ENCODE results near the gene STN1. TPM values are rescaled to one million over a fixed set of nuclear protein-coding genes. Genes with fewer than 3 reads are reported as not detected.

The STN1 gene
- total and polyA plus RNA-seq, 2 of the 4 experiments (the other 2 are of a cell fraction), result 17.8 to 32.3 TPM

DNA sequence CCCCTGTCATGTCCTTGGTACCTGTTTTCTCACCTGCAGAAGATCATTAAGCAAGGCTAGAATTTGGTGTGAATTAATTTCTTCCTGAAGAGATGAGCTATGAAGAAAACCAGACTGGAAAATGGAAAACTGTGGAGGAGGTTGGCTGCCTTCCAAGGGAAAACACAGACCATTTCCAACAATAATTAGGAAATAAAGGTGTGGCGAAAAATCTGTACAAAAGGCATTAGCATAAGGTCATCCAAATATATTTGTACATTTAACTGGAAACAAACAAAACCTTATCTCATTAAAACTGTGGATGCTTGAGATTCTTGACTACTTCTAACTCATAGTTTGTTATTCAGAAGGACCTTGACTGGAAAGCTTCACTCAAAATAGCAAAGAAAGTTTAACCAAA lies 1.7 kb downstream of the STN1 start:
- Histone ChIP-seq H3K9me1 (ENCODE audit: insufficient read depth, low read length) (0 out of 2 replicates have a peak, but pooled peaks cover 4% of the 10 kb centered on the region), H3K79me1 (ENCODE audit: low read depth in 1 of 2, low read length in 2 of 2) (peaks cover 19 to 31% of the 10 kb centered on the region in 2 experiments), H3K14ac (replicated peaks; ENCODE audit: low read depth, low read length) (peak overlapping the region; percentile 54; the same call in 1 of the 2 replicates), H2BK5ac (ENCODE audit: low read depth, low read length, poor library complexity, severe bottlenecking) (peak overlapping the region; percentile 72), H3K27me3 (ENCODE audit: control insufficient read depth, insufficient read depth, low read length) (no peaks in the 10 kb centered on the region), H4K5ac (ENCODE audit: low read depth, low read length) (peak overlapping the region; percentile 35; the same call in 1 of the 2 replicates), H3K4me3 (ENCODE audit: insufficient read depth, low read depth, low read length) (no peak overlapping the region), H4K20me1 (ENCODE audit: insufficient read depth, low read length) (no peaks in the 10 kb centered on the region), H3K18ac (ENCODE audit: low read depth, low read length) (no peak overlapping the region), H2BK120ac (ENCODE audit: low read depth, low read length) (peak overlapping the region; percentile 49; the same call in 1 of the 2 replicates), H3K4me1 (ENCODE audit: control insufficient read depth, insufficient read depth, low read length) (peaks cover 6% of the 10 kb centered on the region), H3K23ac (ENCODE audit: low read depth, low read length) (peak overlapping the region; percentile 51; the same call in 1 of the 2 replicates), H2AFZ (replicated peaks; ENCODE audit: low read length, poor library complexity) (no peak overlapping the region), H2AK9ac (replicated peaks; ENCODE audit: low read depth, low read length, poor library complexity) (no peak overlapping the region), H3K4me2 (ENCODE audit: low read depth, low read length) (peak overlapping the region; percentile 77; the same call in 1 of the 2 replicates), H3K9ac (ENCODE audit: low read depth, low read length) (no peak overlapping the region), H2BK15ac (ENCODE audit: low read depth, low read length) (peak overlapping the region; percentile 79; the same call in 1 of the 3 replicates), H3K4ac (ENCODE audit: low read depth, low read length) (peak overlapping the region; percentile 72; the same call in 1 of the 2 replicates), H3K56ac (ENCODE audit: extremely low read depth, insufficient read depth, low read length) (no peak overlapping the region; the same call in 1 of the 2 replicates), H4K8ac (ENCODE audit: low read depth in 2 of 2, low read length in 2 of 2) (peak overlapping the region in 1 of 2 experiments; percentile 62; a peak in 2 of 4 replicates), H2AK5ac (ENCODE audit: low read depth, low read length) (peak overlapping the region; percentile 48; the same call in 1 of the 2 replicates), H3K9me3 (ENCODE audit: control insufficient read depth, insufficient read depth, low read length) (no peaks in the 10 kb centered on the region), H4K91ac (ENCODE audit: insufficient read depth, low read depth, low read length) (peak overlapping the region; percentile 33; the same call in 1 of the 2 replicates), H3K36me3 (ENCODE audit: control insufficient read depth, insufficient read depth, low read length) (no peaks in the 10 kb centered on the region), H3K27ac (ENCODE audit: insufficient read depth, low read length) (no peak overlapping the region), H2BK20ac (ENCODE audit: low read depth, low read length) (0 out of 2 replicates have a peak overlapping the region, but pooled peaks have one; percentile 42)
- dilution Hi-C loops (cut with HindIII; ENCODE audit: low sequenced_read_pairs, unreplicated experiment) (no loop called here), intact Hi-C loops (cut with micrococcal nuclease) (loop anchor here (5.0 kb wide), 1 partner anchor 51 kb away; the partner anchor contains the start of gene SLK), in situ Hi-C loops (cut with MboI; ENCODE audit: low sequenced_read_pairs) (no loop called here)
- ChIA-PET CTCF (no interaction called here), POLR2A (ENCODE audit: unreplicated experiment) (interaction anchor here (0.5 kb wide), 1 partner anchor 414 kb away, joined by 3 read pairs; no protein-coding TSS in a partner anchor)
- BruUV-seq (replicated peaks), result no TSS peak
- TF ChIP-seq, protein P1, sequence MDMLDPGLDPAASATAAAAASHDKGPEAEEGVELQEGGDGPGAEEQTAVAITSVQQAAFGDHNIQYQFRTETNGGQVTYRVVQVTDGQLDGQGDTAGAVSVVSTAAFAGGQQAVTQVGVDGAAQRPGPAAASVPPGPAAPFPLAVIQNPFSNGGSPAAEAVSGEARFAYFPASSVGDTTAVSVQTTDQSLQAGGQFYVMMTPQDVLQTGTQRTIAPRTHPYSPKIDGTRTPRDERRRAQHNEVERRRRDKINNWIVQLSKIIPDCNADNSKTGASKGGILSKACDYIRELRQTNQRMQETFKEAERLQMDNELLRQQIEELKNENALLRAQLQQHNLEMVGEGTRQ (IDR thresholded peaks at IDR 0.05; ENCODE audit: low read depth, low read length), result no peak
- TF ChIP-seq, protein P2, sequence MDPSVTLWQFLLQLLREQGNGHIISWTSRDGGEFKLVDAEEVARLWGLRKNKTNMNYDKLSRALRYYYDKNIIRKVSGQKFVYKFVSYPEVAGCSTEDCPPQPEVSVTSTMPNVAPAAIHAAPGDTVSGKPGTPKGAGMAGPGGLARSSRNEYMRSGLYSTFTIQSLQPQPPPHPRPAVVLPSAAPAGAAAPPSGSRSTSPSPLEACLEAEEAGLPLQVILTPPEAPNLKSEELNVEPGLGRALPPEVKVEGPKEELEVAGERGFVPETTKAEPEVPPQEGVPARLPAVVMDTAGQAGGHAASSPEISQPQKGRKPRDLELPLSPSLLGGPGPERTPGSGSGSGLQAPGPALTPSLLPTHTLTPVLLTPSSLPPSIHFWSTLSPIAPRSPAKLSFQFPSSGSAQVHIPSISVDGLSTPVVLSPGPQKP (IDR thresholded peaks at IDR 0.05; ENCODE audit: borderline replicate concordance, low read depth, low read length), result no peak
- TF ChIP-seq FOS (IDR thresholded peaks at IDR 0.05; ENCODE audit: low read depth, low read length), result no peak
- no CpG with 5 or more reads among the region's 1 CpG for WGBS, 2 experiments (ENCODE audit: extremely low coverage in 2 of 2, insufficient read length in 1 of 2)
- DNase-seq, result peak; percentile 10
- ATAC-seq (ENCODE audit: low read depth), result no peak

Measured in IMR-90 (cell line).